Right lobe of liver (tissue), 6 donors: ENCODE results near the gene NAGLU. TPM values are rescaled to one million over a fixed set of nuclear protein-coding genes. Genes with fewer than 3 reads are reported as not detected.

Source experiments
- ATAC-seq, 4 donors: fragments of 200-7000 bp; cut with Tn5 transposase; one replicate each; pipeline ENCODE4 v1.9.1; 2020; ENCODE audit warnings: mild to moderate bottlenecking in 4 of 4, moderate library complexity in 4 of 4
- DNase-seq, 3 donors: peaks; one replicate each; pipeline ENCODE4 v3.0.0-alpha.2; 2020
- H3K27ac ChIP-seq, 3 donors: fragments of 200-600 bp; one replicate each; pipeline ENCODE4 v1.8.0; 2022
- H3K27me3 ChIP-seq, 2 donors: fragments of 200-600 bp; one replicate each; pipeline ENCODE4 v1.8.0; 2022
- H3K36me3 ChIP-seq, 4 donors: fragments of 200-600 bp; sonication (generic) in 1 of 4; one replicate each; pipeline versions ENCODE4 v1.5.1 to v1.8.0; 2017 to 2022; ENCODE audit warnings: control low read depth in 1 of 4
- H3K4me1 ChIP-seq, 4 donors: fragments of 200-600 bp; sonication (generic) in 1 of 4; one replicate each; pipeline versions ENCODE4 v1.5.1 to v1.8.0; 2017 to 2022; ENCODE audit warnings: control low read depth in 1 of 4
- H3K4me3 ChIP-seq, 3 donors: fragments of 200-600 bp; one replicate each; pipeline ENCODE4 v1.8.0; 2022
- H3K9me3 ChIP-seq, 4 donors: fragments of 200-600 bp; sonication (generic) in 1 of 4; one replicate each; pipeline versions ENCODE4 v1.5.1 to v1.8.0; 2017 to 2022; ENCODE audit warnings: control low read depth in 1 of 4
- CTCF ChIP-seq, 4 donors: fragments of 200-600 bp in 3 of 4; fragments of 450-650 bp in 1 of 4; IDR thresholded peaks; one replicate each; pipeline versions ENCODE4 v1.5.1 to v1.8.0; 2016 to 2022; ENCODE audit warnings: antibody characterized with exemption in 4 of 4, mild to moderate bottlenecking in 2 of 4
- POLR2A ChIP-seq: fragments of 450-650 bp; IDR thresholded peaks from one replicate; pipeline ENCODE4 v1.6.1; 2017; ENCODE audit warnings: antibody characterized with exemption, mild to moderate bottlenecking
- WGBS: methylation state at CpG from one replicate; pipeline ENCODE4 v1.1.6; 2018; ENCODE audit warnings: low coverage, low lambda C conversion rate; ENCODE audit not compliant: insufficient coverage; ENCODE audit errors: missing lambda C conversion rate; 5-methylcytosine and 5-hydroxymethylcytosine counted together
- intact Hi-C, 2 donors: fragments of 100-400 bp; cut with DNase I; formaldehyde crosslinking; loops; one replicate each; pipeline versions ENCODE4 v1.11.2 to v1.14.1; 2022
- total RNA-seq, 6 experiments: library from RNA; depleted of rRNA in 2 of 6; stranded (reverse); fragments of >200 nt in 2 of 6; fragmentation: NEBNext Ultra II Directional in 3 of 6; extraction: Animal tissue kit (Norgen Biotek cat#: 25700) in 3 of 6; gene quantifications; one replicate each; pipeline versions ENCODE4 v1.1.0 to v1.2.4, GENCODE V29; 2016 to 2023
- donor health status: DM: no; HTN: yes; CAD: no.
- donor health status: DM: no; HTN: no; CAD: no.
- donor health status: DM: no; HTN: no; CAD: no.
- donor health status: DM: no; HTN: yes; CAD: no.
- donor health status: DM: no; HTN: yes; CAD: no.

NAGLU gene
- total RNA-seq, 6 experiments from 2014 or later: 36.4 to 81.6 (median 43.7) TPM

- H3K4me1 ChIP-seq: peaks cover 0 to 63% (median 17%) of the 10 kb centered on the region in 4 donors
- H3K36me3 ChIP-seq: no peaks in the 10 kb centered on the region
- no peaks in the 10 kb centered on the region for H3K9me3 ChIP-seq
- ATAC-seq: no peak
- intact Hi-C loops: no loop called here
- no peak for DNase-seq
- 20% methylated on average over 2 of the region's 9 CpGs for WGBS
- H3K4me3 ChIP-seq: no peak overlapping the region
- H3K27ac ChIP-seq: peak overlapping the region; percentile 77 to 92 (median 89)
- no peaks in the 10 kb centered on the region for H3K27me3 ChIP-seq
- TF ChIP-seq CTCF (IDR thresholded peaks at IDR 0.05): no peak
- no peak for TF ChIP-seq POLR2A
These were observed 13.7 kb upstream of the NAGLU start for GRCh38 chr17:42522263-42522790.

- Histone ChIP-seq H3K4me3 (no peak overlapping the region), H3K27ac (peak overlapping the region; percentile 29 to 89 (median 77)), H3K36me3 (no peaks in the 10 kb centered on the region), H3K27me3 (no peaks in the 10 kb centered on the region), H3K9me3 (no peaks in the 10 kb centered on the region), H3K4me1 (peaks cover 0 to 63% (median 20%) of the 10 kb centered on the region in 4 donors)
- WGBS: 100% methylated on average over 2 of the region's 8 CpGs
- DNase-seq (no peak), ATAC-seq (no peak)
- TF ChIP-seq CTCF (IDR thresholded peaks at IDR 0.05): no peak
- no peak for TF ChIP-seq POLR2A
- intact Hi-C loops: no loop called here
These were observed 13.2 kb upstream of the NAGLU start for GRCh38 chr17:42522798-42523278.

- intact Hi-C loops: no loop called here
- Histone ChIP-seq H3K27ac (peak overlapping the region in 1 of 3 donors; percentile 15), H3K9me3 (no peaks in the 10 kb centered on the region), H3K27me3 (no peaks in the 10 kb centered on the region), H3K4me3 (no peak overlapping the region), H3K4me1 (peaks cover 0 to 65% (median 16%) of the 10 kb centered on the region in 4 donors), H3K36me3 (no peaks in the 10 kb centered on the region)
- DNase-seq: no peak
- WGBS: 85% methylated on average over 2 of the region's 2 CpGs
- TF ChIP-seq CTCF (IDR thresholded peaks at IDR 0.05): no peak
- no peak for TF ChIP-seq POLR2A
- ATAC-seq: no peak
These were observed 10.8 kb upstream of the NAGLU start for GRCh38 chr17:42525221-42525620.

- H3K4me3 ChIP-seq: no peak overlapping the region
- TF ChIP-seq CTCF (IDR thresholded peaks at IDR 0.05) (no peak), POLR2A (no peak)
- H3K4me1 ChIP-seq: peaks cover 0 to 63% (median 18%) of the 10 kb centered on the region in 4 donors
- WGBS: 10% methylated on average over 1 of the region's 6 CpGs
- no peaks in the 10 kb centered on the region for H3K36me3 ChIP-seq
- DNase-seq (peak in 1 of 3 donors; percentile 50), ATAC-seq (peak; percentile 11 to 51 (median 15))
- intact Hi-C loops: no loop called here
- H3K9me3 ChIP-seq: no peaks in the 10 kb centered on the region
- peak overlapping the region in 2 of 3 donors; percentile 18 to 65 for H3K27ac ChIP-seq
- H3K27me3 ChIP-seq: no peaks in the 10 kb centered on the region
These were observed 10.0 kb upstream of the NAGLU start for GRCh38 chr17:42526031-42526444.
